HEK293 (cell line): ENCODE measurements around the gene TRIM7.

Experiments used
- BCL11A ChIP-seq: fragments of 450-650 bp; formaldehyde crosslinking; IDR thresholded peaks from 2 replicates; pipeline ENCODE4 v1.5.1; 2016; ENCODE audit warnings: low read depth, missing biosample characterization, missing genetic modification characterization
- GFI1B ChIP-seq: fragments of 450-650 bp; formaldehyde crosslinking; IDR thresholded peaks from 2 replicates; pipeline ENCODE4 v1.5.1; 2016; ENCODE audit warnings: missing biosample characterization, missing genetic modification characterization
- HOXC10 ChIP-seq: sonication (generic); formaldehyde crosslinking; IDR thresholded peaks from 2 replicates; pipeline ENCODE4 v1.8.1; 2023; ENCODE audit warnings: mild to moderate bottlenecking, missing genetic modification reagents
- KLF1 ChIP-seq: fragments of 450-650 bp; formaldehyde crosslinking; IDR thresholded peaks from 2 replicates; pipeline ENCODE4 v1.5.1; 2016; ENCODE audit warnings: missing biosample characterization, missing genetic modification characterization
- KLF7 ChIP-seq: fragments of 450-650 bp; formaldehyde crosslinking; IDR thresholded peaks from 2 replicates; pipeline ENCODE4 v1.5.1; 2016; ENCODE audit warnings: missing biosample characterization, missing genetic modification characterization, borderline replicate concordance
- RBAK ChIP-seq: fragments of 450-650 bp; formaldehyde crosslinking; IDR thresholded peaks from 2 replicates; pipeline ENCODE4 v1.5.1; 2016; ENCODE audit warnings: missing biosample characterization, missing genetic modification characterization
- ZBTB17 ChIP-seq: fragments of 450-650 bp; formaldehyde crosslinking; IDR thresholded peaks from 2 replicates; pipeline ENCODE4 v1.5.1; 2016; ENCODE audit warnings: missing biosample characterization, missing genetic modification characterization
- ZBTB8A ChIP-seq: fragments of 450-650 bp; formaldehyde crosslinking; IDR thresholded peaks from 2 replicates; pipeline ENCODE4 v1.5.1; 2016; ENCODE audit warnings: missing biosample characterization, missing genetic modification characterization
- ZNF140 ChIP-seq: fragments of 450-650 bp; formaldehyde crosslinking; IDR thresholded peaks from 2 replicates; pipeline ENCODE4 v1.5.1; 2016; ENCODE audit warnings: missing biosample characterization, missing genetic modification characterization
- ZNF146 ChIP-seq: fragments of 450-650 bp; formaldehyde crosslinking; IDR thresholded peaks from 2 replicates; pipeline ENCODE4 v1.5.1; 2016; ENCODE audit warnings: missing biosample characterization, missing genetic modification characterization
- ZNF155 ChIP-seq: fragments of 450-650 bp; formaldehyde crosslinking; IDR thresholded peaks from 2 replicates; pipeline ENCODE4 v1.5.1; 2016; ENCODE audit warnings: missing biosample characterization, missing genetic modification characterization
- ZNF157 ChIP-seq: fragments of 450-650 bp; formaldehyde crosslinking; IDR thresholded peaks from 2 replicates; pipeline ENCODE4 v1.5.1; 2016; ENCODE audit warnings: missing biosample characterization, missing genetic modification characterization
- ZNF221 ChIP-seq: fragments of 450-650 bp; formaldehyde crosslinking; IDR thresholded peaks from 2 replicates; pipeline ENCODE4 v1.5.1; 2017; ENCODE audit warnings: missing biosample characterization, missing genetic modification characterization, borderline replicate concordance
- ZNF311 ChIP-seq: fragments of 450-650 bp; formaldehyde crosslinking; IDR thresholded peaks from 2 replicates; pipeline ENCODE4 v1.5.1; 2017; ENCODE audit warnings: missing biosample characterization, missing genetic modification characterization, borderline replicate concordance
- ZNF37A ChIP-seq: fragments of 450-650 bp; IDR thresholded peaks from 2 replicates; pipeline ENCODE4 v1.5.1; 2018; ENCODE audit warnings: missing biosample characterization, missing genetic modification characterization
- ZNF544 ChIP-seq: fragments of 450-650 bp; formaldehyde crosslinking; IDR thresholded peaks from 2 replicates; pipeline ENCODE4 v1.5.0; 2017; ENCODE audit warnings: missing biosample characterization, missing genetic modification characterization
- ZNF621 ChIP-seq: fragments of 450-650 bp; formaldehyde crosslinking; IDR thresholded peaks from 2 replicates; pipeline ENCODE4 v1.5.1; 2017; ENCODE audit warnings: missing biosample characterization, missing genetic modification characterization
- ZNF623 ChIP-seq: fragments of 450-650 bp; formaldehyde crosslinking; IDR thresholded peaks from 2 replicates; pipeline ENCODE4 v1.5.1; 2016; ENCODE audit warnings: missing biosample characterization, missing genetic modification characterization
- ZNF658 ChIP-seq: fragments of 450-650 bp; formaldehyde crosslinking; IDR thresholded peaks from 2 replicates; pipeline ENCODE4; 2016; ENCODE audit warnings: missing biosample characterization, missing genetic modification characterization
- ZNF768 ChIP-seq: fragments of 450-650 bp; formaldehyde crosslinking; IDR thresholded peaks from 2 replicates; pipeline ENCODE4 v1.5.1; 2018; ENCODE audit warnings: missing biosample characterization, mild to moderate bottlenecking, missing genetic modification characterization
- ZSCAN30 ChIP-seq: fragments of 450-650 bp; IDR thresholded peaks from 2 replicates; pipeline ENCODE4 v1.5.1; 2018; ENCODE audit warnings: missing biosample characterization, mild to moderate bottlenecking, missing genetic modification characterization, moderate library complexity
- TF ChIP-seq, protein P1 (sequence below): fragments of 450-650 bp; formaldehyde crosslinking; IDR thresholded peaks from 2 replicates; pipeline ENCODE4 v1.5.0; 2017; ENCODE audit warnings: missing biosample characterization, missing genetic modification characterization, borderline replicate concordance
- TF ChIP-seq, protein P2 (sequence below): fragments of 450-650 bp; formaldehyde crosslinking; IDR thresholded peaks from 2 replicates; pipeline ENCODE4 v1.5.1; 2016; ENCODE audit warnings: missing biosample characterization, missing genetic modification characterization, borderline replicate concordance
- TF ChIP-seq, protein P3 (sequence below): fragments of 450-650 bp; formaldehyde crosslinking; IDR thresholded peaks from 2 replicates; pipeline ENCODE4 v1.5.1; 2016; ENCODE audit warnings: missing biosample characterization, missing genetic modification characterization
- TF ChIP-seq, protein P4 (sequence below): fragments of 450-650 bp; formaldehyde crosslinking; IDR thresholded peaks from 2 replicates; pipeline ENCODE4 v1.5.1; 2016; ENCODE audit warnings: missing biosample characterization, missing genetic modification characterization
- TF ChIP-seq, protein P5 (sequence below): fragments of 450-650 bp; IDR thresholded peaks from 2 replicates; pipeline ENCODE4 v1.5.1; 2018; ENCODE audit warnings: missing biosample characterization, mild to moderate bottlenecking, missing genetic modification characterization
- TF ChIP-seq, protein P6 (sequence below): fragments of 450-650 bp; formaldehyde crosslinking; IDR thresholded peaks from 2 replicates; pipeline ENCODE4 v1.5.1; 2017; ENCODE audit warnings: missing biosample characterization, mild to moderate bottlenecking, missing genetic modification characterization, moderate library complexity
- TF ChIP-seq, protein P7 (sequence below): fragments of 450-650 bp; formaldehyde crosslinking; IDR thresholded peaks from 2 replicates; pipeline ENCODE4 v1.5.1; 2016; ENCODE audit warnings: missing biosample characterization, missing genetic modification characterization

TRIM7 gene

DNA sequence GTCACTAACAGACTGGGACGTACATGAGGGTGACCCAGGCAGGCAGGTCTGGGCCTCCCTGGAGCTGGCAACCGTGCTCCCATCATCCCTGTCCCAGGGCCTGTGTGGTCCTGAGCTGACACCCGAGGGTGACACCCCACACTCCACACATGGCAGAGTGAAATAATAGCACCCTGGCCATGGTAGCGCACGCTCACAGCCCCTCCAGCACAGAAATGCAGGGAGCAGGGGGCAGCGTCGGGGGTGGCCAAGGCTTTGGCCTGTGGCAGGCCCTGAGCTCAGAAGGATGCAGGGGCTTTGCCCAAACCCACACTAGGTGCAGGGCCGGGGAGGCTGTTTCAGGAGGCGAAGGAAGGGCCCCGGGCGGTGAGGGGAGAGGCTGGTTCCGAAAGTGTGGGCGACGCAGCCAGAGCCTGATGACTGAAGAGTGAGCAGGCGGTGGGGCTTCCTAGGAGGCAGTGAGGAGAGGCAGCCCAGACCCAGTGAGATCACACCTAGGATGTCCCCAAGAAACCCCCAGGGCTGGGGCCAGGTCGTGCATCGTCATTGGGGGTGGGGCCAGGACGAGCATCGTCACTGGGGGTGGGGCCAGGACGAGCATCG, 44.7 kb downstream of the TRIM7 start (continued):
- TF ChIP-seq, protein P1, sequence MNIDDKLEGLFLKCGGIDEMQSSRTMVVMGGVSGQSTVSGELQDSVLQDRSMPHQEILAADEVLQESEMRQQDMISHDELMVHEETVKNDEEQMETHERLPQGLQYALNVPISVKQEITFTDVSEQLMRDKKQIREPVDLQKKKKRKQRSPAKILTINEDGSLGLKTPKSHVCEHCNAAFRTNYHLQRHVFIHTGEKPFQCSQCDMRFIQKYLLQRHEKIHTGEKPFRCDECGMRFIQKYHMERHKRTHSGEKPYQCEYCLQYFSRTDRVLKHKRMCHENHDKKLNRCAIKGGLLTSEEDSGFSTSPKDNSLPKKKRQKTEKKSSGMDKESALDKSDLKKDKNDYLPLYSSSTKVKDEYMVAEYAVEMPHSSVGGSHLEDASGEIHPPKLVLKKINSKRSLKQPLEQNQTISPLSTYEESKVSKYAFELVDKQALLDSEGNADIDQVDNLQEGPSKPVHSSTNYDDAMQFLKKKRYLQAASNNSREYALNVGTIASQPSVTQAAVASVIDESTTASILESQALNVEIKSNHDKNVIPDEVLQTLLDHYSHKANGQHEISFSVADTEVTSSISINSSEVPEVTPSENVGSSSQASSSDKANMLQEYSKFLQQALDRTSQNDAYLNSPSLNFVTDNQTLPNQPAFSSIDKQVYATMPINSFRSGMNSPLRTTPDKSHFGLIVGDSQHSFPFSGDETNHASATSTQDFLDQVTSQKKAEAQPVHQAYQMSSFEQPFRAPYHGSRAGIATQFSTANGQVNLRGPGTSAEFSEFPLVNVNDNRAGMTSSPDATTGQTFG (tag by site-specific recombination), result no peak
- no peak for TF ChIP-seq ZNF221 (tag by site-specific recombination)
- TF ChIP-seq ZNF155 (tag by site-specific recombination), result no peak
- no peak for TF ChIP-seq KLF7
- TF ChIP-seq, protein P2, sequence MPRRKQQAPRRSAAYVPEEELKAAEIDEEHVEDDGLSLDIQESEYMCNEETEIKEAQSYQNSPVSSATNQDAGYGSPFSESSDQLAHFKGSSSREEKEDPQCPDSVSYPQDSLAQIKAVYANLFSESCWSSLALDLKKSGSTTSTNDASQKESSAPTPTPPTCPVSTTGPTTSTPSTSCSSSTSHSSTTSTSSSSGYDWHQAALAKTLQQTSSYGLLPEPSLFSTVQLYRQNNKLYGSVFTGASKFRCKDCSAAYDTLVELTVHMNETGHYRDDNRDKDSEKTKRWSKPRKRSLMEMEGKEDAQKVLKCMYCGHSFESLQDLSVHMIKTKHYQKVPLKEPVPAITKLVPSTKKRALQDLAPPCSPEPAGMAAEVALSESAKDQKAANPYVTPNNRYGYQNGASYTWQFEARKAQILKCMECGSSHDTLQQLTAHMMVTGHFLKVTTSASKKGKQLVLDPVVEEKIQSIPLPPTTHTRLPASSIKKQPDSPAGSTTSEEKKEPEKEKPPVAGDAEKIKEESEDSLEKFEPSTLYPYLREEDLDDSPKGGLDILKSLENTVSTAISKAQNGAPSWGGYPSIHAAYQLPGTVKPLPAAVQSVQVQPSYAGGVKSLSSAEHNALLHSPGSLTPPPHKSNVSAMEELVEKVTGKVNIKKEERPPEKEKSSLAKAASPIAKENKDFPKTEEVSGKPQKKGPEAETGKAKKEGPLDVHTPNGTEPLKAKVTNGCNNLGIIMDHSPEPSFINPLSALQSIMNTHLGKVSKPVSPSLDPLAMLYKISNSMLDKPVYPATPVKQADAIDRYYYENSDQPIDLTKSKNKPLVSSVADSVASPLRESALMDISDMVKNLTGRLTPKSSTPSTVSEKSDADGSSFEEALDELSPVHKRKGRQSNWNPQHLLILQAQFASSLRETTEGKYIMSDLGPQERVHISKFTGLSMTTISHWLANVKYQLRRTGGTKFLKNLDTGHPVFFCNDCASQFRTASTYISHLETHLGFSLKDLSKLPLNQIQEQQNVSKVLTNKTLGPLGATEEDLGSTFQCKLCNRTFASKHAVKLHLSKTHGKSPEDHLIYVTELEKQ (tag by site-specific recombination), result no peak
- no peak for TF ChIP-seq RBAK (tag by site-specific recombination)
- 0 out of 2 replicates have a peak, but pooled peaks have one; percentile 13 for TF ChIP-seq KLF1
- no peak for TF ChIP-seq ZNF311 (tag by site-specific recombination)
- 0 out of 2 replicates have a peak, but pooled peaks have one; percentile 32 for TF ChIP-seq ZSCAN30 (tag by site-specific recombination)
- peak; percentile 57; the same call in 1 of the 2 replicates for TF ChIP-seq ZBTB8A (tag by site-specific recombination)
- TF ChIP-seq ZNF146 (tag by site-specific recombination), result no peak
- no peak for TF ChIP-seq HOXC10 (CRISPR knock-in tag)
- TF ChIP-seq ZNF544, result no peak
- TF ChIP-seq, protein P3, sequence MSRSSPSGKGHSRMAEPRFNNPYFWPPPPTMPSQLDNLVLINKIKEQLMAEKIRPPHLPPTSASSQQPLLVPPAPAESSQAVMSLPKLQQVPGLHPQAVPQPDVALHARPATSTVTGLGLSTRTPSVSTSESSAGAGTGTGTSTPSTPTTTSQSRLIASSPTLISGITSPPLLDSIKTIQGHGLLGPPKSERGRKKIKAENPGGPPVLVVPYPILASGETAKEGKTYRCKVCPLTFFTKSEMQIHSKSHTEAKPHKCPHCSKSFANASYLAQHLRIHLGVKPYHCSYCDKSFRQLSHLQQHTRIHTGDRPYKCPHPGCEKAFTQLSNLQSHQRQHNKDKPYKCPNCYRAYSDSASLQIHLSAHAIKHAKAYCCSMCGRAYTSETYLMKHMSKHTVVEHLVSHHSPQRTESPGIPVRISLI (tag by site-specific recombination), result no peak
- TF ChIP-seq, protein P4, sequence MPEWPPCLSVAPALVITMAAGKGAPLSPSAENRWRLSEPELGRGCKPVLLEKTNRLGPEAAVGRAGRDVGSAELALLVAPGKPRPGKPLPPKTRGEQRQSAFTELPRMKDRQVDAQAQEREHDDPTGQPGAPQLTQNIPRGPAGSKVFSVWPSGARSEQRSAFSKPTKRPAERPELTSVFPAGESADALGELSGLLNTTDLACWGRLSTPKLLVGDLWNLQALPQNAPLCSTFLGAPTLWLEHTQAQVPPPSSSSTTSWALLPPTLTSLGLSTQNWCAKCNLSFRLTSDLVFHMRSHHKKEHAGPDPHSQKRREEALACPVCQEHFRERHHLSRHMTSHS (tag by site-specific recombination), result no peak
- TF ChIP-seq ZNF37A, result no peak
- no peak for TF ChIP-seq ZNF140
- TF ChIP-seq, protein P5, sequence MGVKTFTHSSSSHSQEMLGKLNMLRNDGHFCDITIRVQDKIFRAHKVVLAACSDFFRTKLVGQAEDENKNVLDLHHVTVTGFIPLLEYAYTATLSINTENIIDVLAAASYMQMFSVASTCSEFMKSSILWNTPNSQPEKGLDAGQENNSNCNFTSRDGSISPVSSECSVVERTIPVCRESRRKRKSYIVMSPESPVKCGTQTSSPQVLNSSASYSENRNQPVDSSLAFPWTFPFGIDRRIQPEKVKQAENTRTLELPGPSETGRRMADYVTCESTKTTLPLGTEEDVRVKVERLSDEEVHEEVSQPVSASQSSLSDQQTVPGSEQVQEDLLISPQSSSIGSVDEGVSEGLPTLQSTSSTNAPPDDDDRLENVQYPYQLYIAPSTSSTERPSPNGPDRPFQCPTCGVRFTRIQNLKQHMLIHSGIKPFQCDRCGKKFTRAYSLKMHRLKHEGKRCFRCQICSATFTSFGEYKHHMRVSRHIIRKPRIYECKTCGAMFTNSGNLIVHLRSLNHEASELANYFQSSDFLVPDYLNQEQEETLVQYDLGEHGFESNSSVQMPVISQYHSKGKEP (tag by site-specific recombination), result no peak
- TF ChIP-seq ZNF658, result no peak
- TF ChIP-seq ZNF623 (tag by site-specific recombination), result no peak
- TF ChIP-seq, protein P6, sequence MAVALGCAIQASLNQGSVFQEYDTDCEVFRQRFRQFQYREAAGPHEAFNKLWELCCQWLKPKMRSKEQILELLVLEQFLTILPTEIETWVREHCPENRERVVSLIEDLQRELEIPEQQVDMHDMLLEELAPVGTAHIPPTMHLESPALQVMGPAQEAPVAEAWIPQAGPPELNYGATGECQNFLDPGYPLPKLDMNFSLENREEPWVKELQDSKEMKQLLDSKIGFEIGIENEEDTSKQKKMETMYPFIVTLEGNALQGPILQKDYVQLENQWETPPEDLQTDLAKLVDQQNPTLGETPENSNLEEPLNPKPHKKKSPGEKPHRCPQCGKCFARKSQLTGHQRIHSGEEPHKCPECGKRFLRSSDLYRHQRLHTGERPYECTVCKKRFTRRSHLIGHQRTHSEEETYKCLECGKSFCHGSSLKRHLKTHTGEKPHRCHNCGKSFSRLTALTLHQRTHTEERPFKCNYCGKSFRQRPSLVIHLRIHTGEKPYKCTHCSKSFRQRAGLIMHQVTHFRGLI (tag by site-specific recombination), result peak; percentile 72
- no peak for TF ChIP-seq GFI1B (tag by site-specific recombination)
- 0 out of 2 replicates have a peak, but pooled peaks have one; percentile 23 for TF ChIP-seq BCL11A
- TF ChIP-seq, protein P7, sequence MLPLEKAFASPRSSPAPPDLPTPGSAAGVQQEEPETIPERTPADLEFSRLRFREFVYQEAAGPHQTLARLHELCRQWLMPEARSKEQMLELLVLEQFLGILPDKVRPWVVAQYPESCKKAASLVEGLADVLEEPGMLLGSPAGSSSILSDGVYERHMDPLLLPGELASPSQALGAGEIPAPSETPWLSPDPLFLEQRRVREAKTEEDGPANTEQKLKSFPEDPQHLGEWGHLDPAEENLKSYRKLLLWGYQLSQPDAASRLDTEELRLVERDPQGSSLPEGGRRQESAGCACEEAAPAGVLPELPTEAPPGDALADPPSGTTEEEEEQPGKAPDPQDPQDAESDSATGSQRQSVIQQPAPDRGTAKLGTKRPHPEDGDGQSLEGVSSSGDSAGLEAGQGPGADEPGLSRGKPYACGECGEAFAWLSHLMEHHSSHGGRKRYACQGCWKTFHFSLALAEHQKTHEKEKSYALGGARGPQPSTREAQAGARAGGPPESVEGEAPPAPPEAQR (tag by site-specific recombination), result no peak
- no peak for TF ChIP-seq ZNF157 (tag by site-specific recombination)
- TF ChIP-seq ZBTB17, result peak; percentile 66
- no peak for TF ChIP-seq ZNF621 (tag by site-specific recombination)
- TF ChIP-seq ZNF768, result no peak
